ENCODE data around the gene PRDM11.
A peak's percentile ranks its signal among the peaks of the same experiment; 100 is the strongest.

Gene PRDM11

GRCh38 chr11:45146072-45147016 is at the start of gene PRDM11:
TSS of gene PRDM11 (plus strand) at chr11:45146639. CDS start at chr11:45181767, 35,128 bp downstream.
- H3K4me1 Mint-ChIP-seq, result peaks cover 55% of the 10 kb centered on the region
- peak within 1 kb of the TSS; percentile 98 for H3K27ac Mint-ChIP-seq
- peaks cover 4% of the 10 kb centered on the region for H3K36me3 Mint-ChIP-seq (ENCODE audit: low read depth)
- H3K27me3 Mint-ChIP-seq (ENCODE audit: low read depth), result peaks cover 41% of the 10 kb centered on the region
- H3K4me3 Mint-ChIP-seq, result peak within 1 kb of the TSS; percentile 95 to 97 (median 97)
- TF ChIP-seq CTCF (IDR thresholded peaks at IDR 0.05; ENCODE audit: unreplicated experiment in 3 of 3), result no peak
- H3K9me3 Mint-ChIP-seq, result no peaks in the 10 kb centered on the region

GRCh38 chr11:45097721-45098493 is 48.5 kb upstream of the PRDM11 start:
- peaks cover 5% of the 10 kb centered on the region for H3K4me1 Mint-ChIP-seq
- H3K4me3 Mint-ChIP-seq, result no peak overlapping the region
- no peaks in the 10 kb centered on the region for H3K36me3 Mint-ChIP-seq (ENCODE audit: low read depth)
- TF ChIP-seq CTCF (IDR thresholded peaks at IDR 0.05; ENCODE audit: unreplicated experiment in 3 of 3), result no peak
- H3K9me3 Mint-ChIP-seq, result no peaks in the 10 kb centered on the region
- H3K27ac Mint-ChIP-seq, result no peak overlapping the region
- H3K27me3 Mint-ChIP-seq (ENCODE audit: low read depth), result peaks cover 69% of the 10 kb centered on the region

- Mint-ChIP-seq H3K27ac (no peak overlapping the region), H3K9me3 (no peaks in the 10 kb centered on the region), H3K4me1 (no peaks in the 10 kb centered on the region), H3K27me3 (ENCODE audit: low read depth) (peaks cover 67% of the 10 kb centered on the region), H3K36me3 (ENCODE audit: low read depth) (no peaks in the 10 kb centered on the region), H3K4me3 (no peak overlapping the region)
- TF ChIP-seq CTCF (IDR thresholded peaks at IDR 0.05; ENCODE audit: unreplicated experiment in 3 of 3), result no peak
These were observed 47.5 kb upstream of the PRDM11 start for GRCh38 chr11:45098929-45099328.

GRCh38 chr11:45100339-45100738 is 46.1 kb upstream of the PRDM11 start:
- Mint-ChIP-seq H3K9me3 (no peaks in the 10 kb centered on the region), H3K36me3 (ENCODE audit: low read depth) (no peaks in the 10 kb centered on the region), H3K4me1 (no peaks in the 10 kb centered on the region), H3K27ac (no peak overlapping the region), H3K27me3 (ENCODE audit: low read depth) (peaks cover 65% of the 10 kb centered on the region), H3K4me3 (peak overlapping the region in 1 of 3 experiments; percentile 15)
- no peak for TF ChIP-seq CTCF (IDR thresholded peaks at IDR 0.05; ENCODE audit: unreplicated experiment in 3 of 3)

- Mint-ChIP-seq H3K27ac (no peak overlapping the region), H3K9me3 (no peaks in the 10 kb centered on the region), H3K4me3 (no peak overlapping the region), H3K36me3 (ENCODE audit: low read depth) (no peaks in the 10 kb centered on the region), H3K27me3 (ENCODE audit: low read depth) (peaks cover 57% of the 10 kb centered on the region), H3K4me1 (no peaks in the 10 kb centered on the region)
- TF ChIP-seq CTCF (IDR thresholded peaks at IDR 0.05; ENCODE audit: unreplicated experiment in 3 of 3), result no peak
These were observed 44.1 kb upstream of the PRDM11 start for GRCh38 chr11:45102361-45102809.
